NB4 (cell line): ENCODE results near the gene NUP85.

Experiments used
- CTCF ChIP-seq: IDR thresholded peaks from one replicate; pipeline ENCODE4 v1.5.1; 2012; ENCODE audit warnings: low read depth, low read length
- MYC ChIP-seq: IDR thresholded peaks from 2 replicates; pipeline ENCODE4 v1.6.1; 2011; ENCODE audit warnings: low read depth, low read length
- TF ChIP-seq, protein P1 (sequence below): IDR thresholded peaks from 2 replicates; pipeline ENCODE4 v1.6.1; 2011; ENCODE audit warnings: low read depth, low read length

DNA sequence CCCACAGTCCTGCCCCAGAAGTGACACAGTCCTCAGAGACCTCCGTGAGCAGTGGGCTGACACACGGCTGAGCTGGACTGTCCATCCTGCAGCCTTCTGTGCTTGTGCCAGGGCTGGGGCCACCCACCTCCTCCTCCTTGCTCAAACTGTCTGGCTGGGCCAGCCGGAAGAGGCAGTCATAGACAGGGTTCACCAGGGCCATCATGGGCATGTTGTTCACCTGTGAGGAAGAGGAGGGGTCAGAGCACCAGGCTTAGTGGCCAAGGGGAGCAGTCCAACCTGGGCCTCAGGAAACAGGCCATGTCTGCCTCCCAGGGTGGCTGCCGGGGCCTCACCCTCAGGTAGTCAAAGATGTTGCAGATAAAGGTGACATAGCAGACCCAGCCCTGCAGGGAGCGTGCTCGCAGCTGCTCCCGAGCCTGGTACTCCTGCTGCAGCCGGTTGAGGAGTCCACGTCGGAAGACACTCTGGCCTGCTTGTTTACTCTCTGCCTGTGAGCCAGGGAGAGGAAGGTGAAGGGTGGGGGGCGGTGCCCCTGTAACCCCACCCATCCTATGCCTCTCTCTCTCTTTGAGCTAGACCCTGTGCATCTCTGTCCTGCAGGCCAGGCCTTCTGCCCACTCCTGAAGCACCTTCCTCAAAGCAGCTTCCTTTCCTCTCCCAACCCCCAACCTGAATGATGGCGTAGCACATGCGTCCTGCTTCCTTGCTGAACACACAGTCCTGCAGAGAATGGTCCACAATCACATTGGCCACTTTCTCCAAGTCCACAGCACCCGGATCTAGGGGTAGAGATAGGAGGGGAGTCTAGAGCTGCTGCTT is 62.1 kb downstream of the NUP85 start:
- TF ChIP-seq CTCF (no peak), MYC (no peak)
- TF ChIP-seq, protein P1, sequence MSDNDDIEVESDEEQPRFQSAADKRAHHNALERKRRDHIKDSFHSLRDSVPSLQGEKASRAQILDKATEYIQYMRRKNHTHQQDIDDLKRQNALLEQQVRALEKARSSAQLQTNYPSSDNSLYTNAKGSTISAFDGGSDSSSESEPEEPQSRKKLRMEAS: no peak
